HG02870 (cell line): ENCODE data around the gene AGTPBP1.
A peak's percentile ranks its signal among the peaks of the same experiment; 100 is the strongest.
"Not testable (repeated sequence)": the region's sequence is repeated elsewhere in the genome, so short reads cannot be mapped to it uniquely, and the experiment has no call there.

Experiments used
- ATAC-seq: cut with Tn5 transposase; IDR thresholded peaks from one replicate; pipeline ENCODE4 v1.9.1; 2021; ENCODE audit warnings: mild to moderate bottlenecking, moderate library complexity; ENCODE audit not compliant: unreplicated experiment

The AGTPBP1 gene, protein sequence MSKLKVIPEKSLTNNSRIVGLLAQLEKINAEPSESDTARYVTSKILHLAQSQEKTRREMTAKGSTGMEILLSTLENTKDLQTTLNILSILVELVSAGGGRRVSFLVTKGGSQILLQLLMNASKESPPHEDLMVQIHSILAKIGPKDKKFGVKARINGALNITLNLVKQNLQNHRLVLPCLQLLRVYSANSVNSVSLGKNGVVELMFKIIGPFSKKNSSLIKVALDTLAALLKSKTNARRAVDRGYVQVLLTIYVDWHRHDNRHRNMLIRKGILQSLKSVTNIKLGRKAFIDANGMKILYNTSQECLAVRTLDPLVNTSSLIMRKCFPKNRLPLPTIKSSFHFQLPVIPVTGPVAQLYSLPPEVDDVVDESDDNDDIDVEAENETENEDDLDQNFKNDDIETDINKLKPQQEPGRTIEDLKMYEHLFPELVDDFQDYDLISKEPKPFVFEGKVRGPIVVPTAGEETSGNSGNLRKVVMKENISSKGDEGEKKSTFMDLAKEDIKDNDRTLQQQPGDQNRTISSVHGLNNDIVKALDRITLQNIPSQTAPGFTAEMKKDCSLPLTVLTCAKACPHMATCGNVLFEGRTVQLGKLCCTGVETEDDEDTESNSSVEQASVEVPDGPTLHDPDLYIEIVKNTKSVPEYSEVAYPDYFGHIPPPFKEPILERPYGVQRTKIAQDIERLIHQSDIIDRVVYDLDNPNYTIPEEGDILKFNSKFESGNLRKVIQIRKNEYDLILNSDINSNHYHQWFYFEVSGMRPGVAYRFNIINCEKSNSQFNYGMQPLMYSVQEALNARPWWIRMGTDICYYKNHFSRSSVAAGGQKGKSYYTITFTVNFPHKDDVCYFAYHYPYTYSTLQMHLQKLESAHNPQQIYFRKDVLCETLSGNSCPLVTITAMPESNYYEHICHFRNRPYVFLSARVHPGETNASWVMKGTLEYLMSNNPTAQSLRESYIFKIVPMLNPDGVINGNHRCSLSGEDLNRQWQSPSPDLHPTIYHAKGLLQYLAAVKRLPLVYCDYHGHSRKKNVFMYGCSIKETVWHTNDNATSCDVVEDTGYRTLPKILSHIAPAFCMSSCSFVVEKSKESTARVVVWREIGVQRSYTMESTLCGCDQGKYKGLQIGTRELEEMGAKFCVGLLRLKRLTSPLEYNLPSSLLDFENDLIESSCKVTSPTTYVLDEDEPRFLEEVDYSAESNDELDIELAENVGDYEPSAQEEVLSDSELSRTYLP

GRCh38 chr9:85741875-85742596, at the start of gene AGTPBP1:
Gene AGTPBP1, minus strand, starts transcription at chr9:85741954. Its CDS starts 29,421 bp downstream, at chr9:85712533.
- peak; percentile 74 for ATAC-seq

DNA sequence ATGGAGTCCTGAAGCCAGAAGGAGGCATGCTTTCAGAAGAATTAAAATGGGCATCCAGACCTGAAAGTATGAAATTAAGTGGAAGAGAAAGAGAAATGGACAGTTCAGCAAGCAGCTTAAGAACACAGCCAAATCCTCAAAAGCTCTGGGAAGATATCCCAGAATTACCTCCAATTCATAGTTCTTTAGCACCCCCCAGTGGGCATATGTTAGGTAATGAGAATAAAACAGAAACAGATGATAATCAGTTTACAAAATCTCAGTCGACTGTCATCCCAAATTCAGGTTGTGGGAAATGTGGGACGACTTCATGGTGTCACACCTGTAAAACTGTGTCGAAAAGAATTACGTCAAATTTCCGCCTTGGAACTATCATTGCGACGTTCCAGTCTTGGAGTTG, 44.4 kb upstream of the AGTPBP1 start:
- not testable (repeated sequence) for ATAC-seq

DNA sequence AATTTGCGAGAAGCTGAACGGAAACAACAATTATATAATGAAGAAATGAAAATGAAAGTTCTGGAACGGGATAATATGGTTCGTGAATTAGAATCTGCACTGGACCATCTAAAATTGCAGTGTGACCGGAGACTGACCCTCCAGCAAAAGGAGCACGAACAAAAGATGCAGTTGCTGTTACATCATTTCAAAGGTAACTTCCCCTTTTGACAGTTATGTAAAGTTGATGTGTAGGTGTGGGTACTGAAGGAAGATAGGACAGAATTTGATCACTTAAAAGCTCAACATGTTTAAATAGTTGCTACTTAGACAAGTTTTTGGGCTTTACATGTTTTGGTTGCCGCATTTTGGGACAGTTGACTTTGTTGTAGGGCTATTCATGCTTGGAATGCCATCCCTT, 32.1 kb upstream of the AGTPBP1 start:
- not testable (repeated sequence) for ATAC-seq

DNA sequence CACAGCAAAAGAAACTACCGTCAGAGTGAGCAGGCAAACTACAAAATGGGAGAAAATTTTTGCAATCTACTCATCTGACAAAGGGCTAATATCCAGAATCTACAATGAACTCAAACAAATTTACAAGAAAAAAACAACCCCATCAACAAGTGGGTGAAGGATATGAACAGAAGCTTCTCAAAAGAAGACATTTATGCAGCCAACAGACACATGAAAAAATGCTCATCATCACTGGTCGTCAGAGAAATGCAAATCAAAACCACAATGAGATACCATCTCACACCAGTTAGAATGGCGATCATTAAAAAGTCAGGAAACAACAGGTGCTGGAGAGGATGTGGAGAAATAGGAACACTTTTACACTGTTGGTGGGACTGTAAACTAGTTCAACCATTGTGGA, 20.0 kb upstream of the AGTPBP1 start:
- not testable (repeated sequence) for ATAC-seq

GRCh38 chr9:85757716-85758115, 16.0 kb upstream of the AGTPBP1 start:
- ATAC-seq, result not testable (repeated sequence)

DNA sequence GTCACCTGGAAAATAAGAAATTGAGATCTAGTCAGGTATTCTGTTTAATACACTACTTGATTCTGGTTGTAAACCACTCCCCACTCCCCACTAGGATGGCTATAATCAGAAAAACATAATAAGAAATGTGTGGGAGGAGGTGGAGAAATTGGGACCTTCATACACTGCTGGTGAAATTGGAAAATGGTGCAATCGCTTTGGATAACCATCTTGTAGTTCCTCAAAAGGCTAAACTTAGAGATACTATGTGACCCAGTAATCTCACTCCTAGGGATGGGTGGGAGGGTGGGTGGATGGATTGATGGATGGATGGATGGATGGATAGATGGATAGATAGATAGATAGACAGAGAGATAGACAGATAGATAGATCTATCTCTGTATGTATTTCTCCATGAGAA, 14.5 kb upstream of the AGTPBP1 start:
- ATAC-seq, result not testable (repeated sequence)

DNA sequence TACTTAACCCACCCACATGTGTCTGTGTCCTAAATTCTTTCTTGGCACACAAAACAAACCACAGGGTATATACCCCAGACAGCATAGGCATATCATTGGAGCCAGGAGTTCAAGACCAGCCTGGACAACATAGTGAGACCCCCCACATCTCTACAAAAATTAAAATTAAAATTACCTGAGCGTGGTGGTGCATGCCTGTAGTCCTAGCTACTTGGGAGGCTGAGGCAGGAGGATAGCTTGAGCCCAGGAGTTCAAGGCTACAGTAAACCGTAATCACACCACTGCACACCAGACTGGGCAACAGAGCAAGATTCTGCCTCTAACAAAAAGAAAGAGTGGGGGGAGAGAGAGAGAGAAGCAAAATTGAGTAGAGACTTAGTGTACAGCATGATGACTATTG, 4.6 kb upstream of the AGTPBP1 start:
- ATAC-seq, result no peak

DNA sequence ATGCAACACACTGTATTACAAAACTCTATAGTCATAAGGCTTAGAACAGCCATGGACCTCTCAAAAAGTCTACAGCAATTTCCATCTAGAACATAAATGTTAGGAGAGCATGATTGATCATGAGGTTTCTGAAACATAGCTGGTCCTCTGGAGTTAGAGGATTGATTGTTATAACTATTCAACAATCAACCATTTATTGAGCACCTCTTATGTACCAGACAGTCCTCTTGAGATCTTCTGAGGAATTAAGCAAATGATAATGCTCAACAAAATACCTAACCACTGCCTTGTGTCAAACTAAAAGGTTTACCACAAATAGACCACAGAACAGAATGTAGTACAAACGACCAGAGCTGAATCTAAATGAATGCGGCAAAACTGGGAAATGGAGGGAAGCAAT, 3.4 kb upstream of the AGTPBP1 start:
- no peak for ATAC-seq

DNA sequence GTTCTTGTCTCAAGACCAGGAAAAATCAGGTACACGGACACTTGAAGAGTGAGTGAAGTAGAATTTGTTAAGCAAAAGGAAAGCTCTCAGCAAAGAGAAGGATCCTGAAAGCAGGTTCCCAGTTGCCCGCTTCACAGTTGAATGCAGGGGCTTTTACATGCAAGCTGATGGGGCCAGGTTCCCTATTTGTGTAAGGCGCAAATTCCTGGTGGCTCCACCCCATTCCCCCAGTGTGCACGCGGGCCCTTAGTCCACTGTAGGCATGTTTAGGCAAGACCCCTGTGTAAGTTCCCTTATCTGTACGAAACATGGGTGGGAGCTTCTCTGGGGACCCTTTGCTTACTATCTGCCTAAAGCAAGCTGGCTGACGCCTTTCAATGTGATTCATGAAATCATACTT, 2.7 kb upstream of the AGTPBP1 start:
- ATAC-seq, result no peak

GRCh38 chr9:85743275-85744128, 1.7 kb upstream of the AGTPBP1 start:
- no peak for ATAC-seq

GRCh38 chr9:85742597-85742936, 813 bp upstream of the AGTPBP1 start:
- ATAC-seq, result no peak

- peak; percentile 38 for ATAC-seq
These were observed 469 bp downstream of the AGTPBP1 start for GRCh38 chr9:85741095-85741874.

- ATAC-seq, result no peak
These were observed 1.0 kb downstream of the AGTPBP1 start for GRCh38 chr9:85740787-85741094.

- ATAC-seq, result no peak
These were observed 3.2 kb downstream of the AGTPBP1 start for GRCh38 chr9:85738509-85738908.

- ATAC-seq, result no peak
These were observed 4.1 kb downstream of the AGTPBP1 start for GRCh38 chr9:85737671-85738070.

DNA sequence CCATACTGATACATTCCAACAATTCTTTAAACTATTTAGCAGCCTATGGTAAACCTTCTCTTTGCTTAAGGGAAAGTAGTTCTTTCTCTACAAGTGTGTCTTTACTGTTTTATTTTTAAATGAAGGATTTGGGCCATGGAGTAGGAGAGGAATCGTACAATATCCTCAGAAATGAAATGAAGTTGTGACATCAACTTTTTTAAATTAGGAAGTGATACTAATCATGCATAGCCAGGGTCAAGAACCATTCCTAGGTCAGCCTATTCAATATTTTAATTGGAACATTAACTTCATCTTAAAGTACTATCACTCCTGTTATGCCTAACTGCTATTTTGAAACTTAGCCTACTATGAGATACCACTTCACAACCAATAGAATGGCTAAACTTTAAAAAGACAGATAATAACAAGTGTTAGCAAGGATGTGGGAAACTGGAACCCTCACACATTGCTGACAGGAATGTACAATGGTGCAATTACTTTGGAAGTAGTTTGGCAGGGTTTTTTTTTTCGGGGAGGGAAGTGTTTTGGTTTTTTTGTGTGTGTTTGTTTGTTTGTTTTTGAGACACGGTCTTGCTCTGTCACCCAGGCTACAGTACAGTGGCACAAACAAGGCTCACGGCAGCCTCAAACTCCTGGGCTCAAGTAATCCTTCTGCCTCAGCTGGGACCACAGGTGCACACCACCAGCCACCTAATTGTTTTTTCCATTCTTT, 10.7 kb downstream of the AGTPBP1 start:
- ATAC-seq, result no peak

DNA sequence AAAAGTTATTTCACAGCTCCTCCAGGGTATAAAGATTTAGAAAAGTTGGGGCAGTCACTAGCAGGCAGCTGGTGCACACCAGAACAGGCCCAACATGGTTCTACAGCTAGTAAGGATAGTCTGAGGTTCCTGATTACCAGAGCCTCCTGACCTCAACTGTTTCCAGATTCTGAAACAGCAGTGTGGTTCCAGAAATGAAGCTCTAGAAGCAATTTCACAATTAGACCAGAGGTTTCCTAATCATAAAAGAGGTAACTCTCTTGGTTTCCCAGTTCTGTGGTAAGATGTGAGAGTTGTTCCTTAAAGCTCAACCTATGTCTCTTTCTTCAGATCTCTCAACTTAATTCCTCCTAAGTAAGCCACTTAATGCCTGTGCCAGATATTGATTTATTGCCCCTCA, 11.9 kb downstream of the AGTPBP1 start:
- peak; percentile 48 for ATAC-seq

- ATAC-seq, result no peak
These were observed 14.3 kb downstream of the AGTPBP1 start for GRCh38 chr9:85727500-85727899.
